Subcutaneous adipose tissue (tissue), 4 donors: ENCODE data around the gene GART. TPM values are rescaled to one million over a fixed set of nuclear protein-coding genes. Genes with fewer than 3 reads are reported as not detected.

Experiments
- CTCF ChIP-seq: fragments of 450-650 bp; IDR thresholded peaks from one replicate; pipeline ENCODE4 v1.5.1; 2016; ENCODE audit warnings: low read depth, mild to moderate bottlenecking, control low read depth, antibody characterized with exemption, moderate library complexity
- total RNA-seq, 4 donors: library from RNA; depleted of rRNA; stranded (reverse); fragments of >200 nt; gene quantifications; one replicate each; pipeline ENCODE4 v1.1.0, GENCODE V29; 2016

Gene GART
- total RNA-seq, 4 donors from 2014 or later = 92.9 to 192 (median 128) TPM

GRCh38 chr21:33510826-33511225 is 31.1 kb downstream of the GART start:
- no peak for TF ChIP-seq CTCF

GRCh38 chr21:33505833-33506232 is 36.1 kb downstream of the GART start:
- TF ChIP-seq CTCF = no peak

GRCh38 chr21:33496345-33496744 is 45.6 kb downstream of the GART start:
- TF ChIP-seq CTCF = no peak

- TF ChIP-seq CTCF = no peak
These were observed 46.2 kb downstream of the GART start for GRCh38 chr21:33495743-33496142.

GRCh38 chr21:33493756-33494155 is 48.2 kb downstream of the GART start:
- no peak for TF ChIP-seq CTCF

GRCh38 chr21:33492571-33492970 is 49.3 kb downstream of the GART start:
- no peak for TF ChIP-seq CTCF

- TF ChIP-seq CTCF = no peak
These were observed 50.4 kb downstream of the GART start, which contains the start of gene DNAJC28 for GRCh38 chr21:33491373-33492102. Gene DNAJC28 (minus strand): TSS chr21:33491716. CDS start chr21:33489393, 2,323 bp downstream.
